Measurements from ENCODE around the gene MRFAP1. TPM values are rescaled to one million over a fixed set of nuclear protein-coding genes. Genes with fewer than 3 reads are reported as not detected.

Gene MRFAP1
- total and polyA plus RNA-seq, 7 donors: 216 to 539 (median 300) TPM

DNA sequence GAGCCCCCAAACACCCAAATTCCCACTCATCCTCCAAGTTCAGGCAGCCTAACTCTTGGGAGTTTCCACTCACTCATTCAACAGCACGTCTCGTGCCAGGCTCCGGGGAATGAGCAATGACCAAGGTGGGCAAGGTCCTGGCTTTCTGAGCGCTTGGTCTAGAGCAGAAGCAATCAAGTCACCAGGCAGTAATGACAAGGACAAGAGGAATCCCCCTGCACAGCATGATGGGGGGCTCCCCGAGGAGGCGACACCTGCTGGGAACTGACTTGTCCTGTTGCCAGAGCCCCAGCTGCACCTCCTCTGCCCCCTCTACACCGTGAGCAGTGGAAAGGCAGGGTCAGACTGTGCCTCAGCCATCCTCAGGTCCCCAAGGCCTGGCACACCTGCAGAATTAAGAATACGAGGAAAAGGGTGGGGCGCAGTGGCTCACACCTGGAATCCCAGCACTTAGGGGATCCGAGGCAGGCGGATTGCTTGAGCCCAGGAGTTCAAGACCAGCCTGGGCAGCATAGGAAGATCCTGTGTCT, 25.7 kb upstream of the MRFAP1 start:
- ATAC-seq (no peak), DNase-seq (no peak)
- Histone ChIP-seq H3K27me3 (ENCODE audit: insufficient read depth in 3 of 3, low read length in 2 of 3) (no peaks in the 10 kb centered on the region), H3K36me3 (ENCODE audit: insufficient read depth in 1 of 2, low read depth in 1 of 2) (peaks cover 0 to 32% of the 10 kb centered on the region in 2 donors), H3K4me1 (no peaks in the 10 kb centered on the region), H3K4me3 (no peak overlapping the region), H3K27ac (no peak overlapping the region), H3K9me3 (no peaks in the 10 kb centered on the region)
- intact Hi-C loops (cut with DNase I): no loop called here
- TF ChIP-seq, protein P1, sequence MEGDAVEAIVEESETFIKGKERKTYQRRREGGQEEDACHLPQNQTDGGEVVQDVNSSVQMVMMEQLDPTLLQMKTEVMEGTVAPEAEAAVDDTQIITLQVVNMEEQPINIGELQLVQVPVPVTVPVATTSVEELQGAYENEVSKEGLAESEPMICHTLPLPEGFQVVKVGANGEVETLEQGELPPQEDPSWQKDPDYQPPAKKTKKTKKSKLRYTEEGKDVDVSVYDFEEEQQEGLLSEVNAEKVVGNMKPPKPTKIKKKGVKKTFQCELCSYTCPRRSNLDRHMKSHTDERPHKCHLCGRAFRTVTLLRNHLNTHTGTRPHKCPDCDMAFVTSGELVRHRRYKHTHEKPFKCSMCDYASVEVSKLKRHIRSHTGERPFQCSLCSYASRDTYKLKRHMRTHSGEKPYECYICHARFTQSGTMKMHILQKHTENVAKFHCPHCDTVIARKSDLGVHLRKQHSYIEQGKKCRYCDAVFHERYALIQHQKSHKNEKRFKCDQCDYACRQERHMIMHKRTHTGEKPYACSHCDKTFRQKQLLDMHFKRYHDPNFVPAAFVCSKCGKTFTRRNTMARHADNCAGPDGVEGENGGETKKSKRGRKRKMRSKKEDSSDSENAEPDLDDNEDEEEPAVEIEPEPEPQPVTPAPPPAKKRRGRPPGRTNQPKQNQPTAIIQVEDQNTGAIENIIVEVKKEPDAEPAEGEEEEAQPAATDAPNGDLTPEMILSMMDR (IDR thresholded peaks at IDR 0.05): no peak
- WGBS, 3 donors: 75 to 88% (median 85%) methylated on average over 11 of the region's 11 CpGs

DNA sequence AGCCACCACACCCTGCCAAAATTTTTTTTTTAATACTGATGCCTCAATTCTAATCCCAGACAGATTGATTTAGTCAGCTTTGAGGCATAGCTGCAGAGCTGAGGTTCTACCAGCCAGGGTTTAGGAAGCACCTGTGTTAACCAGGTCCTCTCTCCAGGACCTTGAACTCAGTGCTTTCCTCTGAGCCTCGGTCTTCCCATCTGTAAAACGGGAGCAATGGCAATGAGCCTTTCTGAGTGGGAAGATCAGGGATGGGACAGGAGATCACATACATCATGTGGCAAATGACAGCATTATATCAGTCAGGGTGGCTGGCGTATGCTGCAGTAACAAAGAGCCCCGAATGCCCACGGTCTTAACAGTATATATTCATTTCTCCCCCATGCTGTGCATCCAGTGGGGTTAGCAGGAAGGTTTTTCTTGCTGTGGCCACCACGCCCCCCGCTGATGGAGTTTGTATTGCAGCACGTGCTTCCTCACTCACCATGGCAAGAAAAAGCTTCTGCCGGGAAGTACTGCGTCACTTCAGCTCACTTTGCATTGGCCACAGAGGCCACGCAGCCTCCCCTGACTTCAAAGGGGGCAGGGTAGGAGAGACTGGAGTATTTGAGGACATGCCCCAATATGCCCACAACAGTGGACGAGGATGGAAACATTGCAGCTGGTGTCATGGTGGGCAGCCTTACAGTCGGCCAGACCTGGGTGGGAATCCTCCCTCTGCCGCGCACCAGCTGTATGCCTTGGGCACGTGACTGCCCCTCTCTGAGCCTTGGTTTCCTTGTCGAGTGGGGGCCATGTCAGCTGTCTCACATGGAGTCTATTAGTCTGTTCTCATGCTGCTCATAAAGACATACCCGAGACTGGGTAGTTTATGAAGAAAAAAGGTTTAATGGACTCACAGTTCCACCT, 24.1 kb upstream of the MRFAP1 start:
- Histone ChIP-seq H3K4me3 (no peak overlapping the region), H3K4me1 (no peaks in the 10 kb centered on the region), H3K9me3 (no peaks in the 10 kb centered on the region), H3K27me3 (ENCODE audit: insufficient read depth in 3 of 3, low read length in 2 of 3) (no peaks in the 10 kb centered on the region), H3K36me3 (ENCODE audit: insufficient read depth in 1 of 2, low read depth in 1 of 2) (peaks cover 0 to 21% of the 10 kb centered on the region in 2 donors), H3K27ac (no peak overlapping the region)
- DNase-seq (no peak), ATAC-seq (no peak)
- WGBS, 3 donors: 95 to 98% (median 96%) methylated on average over 18 of the region's 18 CpGs
- intact Hi-C loops (cut with DNase I): no loop called here
- TF ChIP-seq, protein P1 (IDR thresholded peaks at IDR 0.05): no peak

DNA sequence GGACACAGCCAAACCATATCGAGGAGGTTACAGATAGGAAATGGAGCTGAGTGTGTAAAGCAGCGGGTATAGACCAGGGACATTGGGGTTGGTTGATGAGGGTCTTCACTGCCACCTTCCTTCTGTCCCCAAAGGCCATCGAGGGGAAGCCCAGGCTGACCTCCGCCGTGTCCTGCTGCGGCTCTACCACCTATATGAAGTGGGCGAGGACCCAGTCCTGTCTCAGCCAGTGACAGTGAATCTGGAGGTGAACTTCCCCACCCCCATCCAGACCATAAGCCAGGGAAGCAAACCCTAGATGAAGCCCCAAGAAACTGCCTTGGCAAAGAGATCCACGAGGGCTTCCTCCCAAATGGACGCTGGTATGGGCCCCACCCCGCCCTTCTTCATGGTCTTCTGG, 23.2 kb upstream of the MRFAP1 start:
- Histone ChIP-seq H3K4me1 (no peaks in the 10 kb centered on the region), H3K36me3 (ENCODE audit: insufficient read depth in 1 of 2, low read depth in 1 of 2) (peaks cover 0 to 19% of the 10 kb centered on the region in 2 donors), H3K27me3 (ENCODE audit: insufficient read depth in 3 of 3, low read length in 2 of 3) (no peaks in the 10 kb centered on the region), H3K27ac (no peak overlapping the region), H3K4me3 (no peak overlapping the region), H3K9me3 (no peaks in the 10 kb centered on the region)
- ATAC-seq (no peak), DNase-seq (no peak)
- TF ChIP-seq, protein P1 (IDR thresholded peaks at IDR 0.05): no peak
- intact Hi-C loops (cut with DNase I): no loop called here
- 95 to 97% (median 96%) methylated on average over 10 of the region's 10 CpGs for WGBS, 3 donors

DNA sequence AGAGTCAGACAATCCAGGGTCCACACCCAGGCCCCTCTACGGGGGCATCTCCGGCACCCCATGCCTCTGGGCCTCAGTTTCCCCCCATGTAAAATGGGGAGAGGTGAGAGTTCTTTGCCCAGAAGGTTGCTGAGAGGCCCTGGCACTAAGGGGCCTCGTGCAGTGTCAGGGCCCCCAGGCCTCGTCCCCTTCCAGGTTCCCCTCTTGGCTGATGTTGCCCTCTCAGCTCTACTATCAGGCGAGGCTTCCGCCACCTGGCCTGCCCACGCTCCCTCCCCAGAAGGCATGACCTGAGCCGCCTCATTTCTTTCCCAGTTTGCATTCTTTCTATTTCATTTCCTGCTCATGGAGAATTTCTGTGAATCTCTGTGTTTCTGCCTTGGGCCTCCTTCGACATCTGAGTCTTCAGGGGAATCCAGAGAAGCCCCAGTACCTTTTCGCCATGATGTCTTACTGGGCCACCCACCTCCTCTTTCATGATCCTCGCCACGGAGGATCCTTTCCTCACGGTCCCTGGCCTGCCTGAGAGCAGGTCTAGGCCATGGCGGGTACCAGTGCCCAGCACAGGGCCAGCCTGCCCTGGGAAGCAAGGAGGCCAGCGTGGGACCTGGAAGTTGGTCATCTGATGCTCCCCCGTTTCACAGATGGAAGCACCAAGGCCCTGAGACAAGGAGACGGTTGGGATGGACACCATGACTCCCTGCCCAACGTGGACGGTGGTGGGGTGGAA, 21.9 kb upstream of the MRFAP1 start:
- no peak for ATAC-seq
- Histone ChIP-seq H3K4me1 (no peaks in the 10 kb centered on the region), H3K27ac (no peak overlapping the region), H3K4me3 (no peak overlapping the region), H3K36me3 (ENCODE audit: insufficient read depth in 1 of 2, low read depth in 1 of 2) (peaks cover 0 to 19% of the 10 kb centered on the region in 2 donors), H3K27me3 (ENCODE audit: insufficient read depth in 3 of 3, low read length in 2 of 3) (no peaks in the 10 kb centered on the region), H3K9me3 (no peaks in the 10 kb centered on the region)
- 90 to 95% (median 91%) methylated on average over 19 of the region's 19 CpGs for WGBS, 3 donors
- intact Hi-C loops (cut with DNase I): no loop called here
- DNase-seq: no peak
- TF ChIP-seq, protein P1 (IDR thresholded peaks at IDR 0.05): no peak

Data from psoas muscle (tissue), 8 donors.